ENCODE measurements around the gene PARVA. TPM values are rescaled to one million over a fixed set of nuclear protein-coding genes. Genes with fewer than 3 reads are reported as not detected.

Gene PARVA
- total and polyA plus RNA-seq, 2 donors (not counting 1 experiment from before 2014, with no cell fraction given), result 27.7 to 195 TPM

DNA sequence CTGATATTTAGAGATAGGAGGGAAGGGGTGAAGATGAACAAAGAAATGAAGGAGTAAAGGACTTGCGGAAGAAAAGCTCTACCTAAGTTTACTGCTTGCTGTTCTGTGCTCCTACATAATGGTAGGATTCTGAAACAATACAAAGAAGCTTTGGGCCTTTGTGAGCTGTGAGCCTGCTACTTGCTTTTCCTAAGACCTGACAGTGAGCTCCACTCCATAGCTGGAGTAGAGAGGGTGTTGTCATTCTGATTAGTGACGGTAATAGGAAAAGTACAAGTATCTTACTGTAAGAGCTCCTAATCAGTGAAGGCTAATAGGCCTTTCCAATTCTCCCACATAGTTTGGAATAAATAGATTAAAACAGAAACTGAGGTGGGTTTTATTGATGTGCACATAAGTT is 75.9 kb downstream of the PARVA start:
- H3K79me2 ChIP-seq (ENCODE audit: control insufficient read depth, insufficient read depth, low read length), result peaks cover 50% of the 10 kb centered on the region
- no peaks in the 10 kb centered on the region for H3K36me3 ChIP-seq (ENCODE audit: control insufficient read depth, insufficient read depth, low read length)
- DNase-seq (ENCODE audit: low read depth in 2 of 2), result no peak
- no peak overlapping the region for H2AFZ ChIP-seq (ENCODE audit: low read length)
- H3K4me3 ChIP-seq (replicated peaks in 1 of 4; ENCODE audit: control extremely low read depth in 1 of 4, insufficient read depth in 1 of 4, low read depth in 3 of 4, low read length in 4 of 4), result no peak overlapping the region
- no peak overlapping the region for H3K27ac ChIP-seq (ENCODE audit: insufficient read depth, low read length)
- peaks cover 52% of the 10 kb centered on the region for H3K4me1 ChIP-seq (ENCODE audit: control insufficient read depth, extremely low read depth, insufficient read depth, low read length)
- H3K9me3 ChIP-seq (ENCODE audit: control insufficient read depth, insufficient read depth, low read depth, low read length), result no peaks in the 10 kb centered on the region
- H3K27me3 ChIP-seq (ENCODE audit: control insufficient read depth, insufficient read depth, low read length), result no peaks in the 10 kb centered on the region
- H3K4me2 ChIP-seq (ENCODE audit: extremely low read depth, insufficient read depth, low read length), result no peak overlapping the region
- TF ChIP-seq, protein P1, sequence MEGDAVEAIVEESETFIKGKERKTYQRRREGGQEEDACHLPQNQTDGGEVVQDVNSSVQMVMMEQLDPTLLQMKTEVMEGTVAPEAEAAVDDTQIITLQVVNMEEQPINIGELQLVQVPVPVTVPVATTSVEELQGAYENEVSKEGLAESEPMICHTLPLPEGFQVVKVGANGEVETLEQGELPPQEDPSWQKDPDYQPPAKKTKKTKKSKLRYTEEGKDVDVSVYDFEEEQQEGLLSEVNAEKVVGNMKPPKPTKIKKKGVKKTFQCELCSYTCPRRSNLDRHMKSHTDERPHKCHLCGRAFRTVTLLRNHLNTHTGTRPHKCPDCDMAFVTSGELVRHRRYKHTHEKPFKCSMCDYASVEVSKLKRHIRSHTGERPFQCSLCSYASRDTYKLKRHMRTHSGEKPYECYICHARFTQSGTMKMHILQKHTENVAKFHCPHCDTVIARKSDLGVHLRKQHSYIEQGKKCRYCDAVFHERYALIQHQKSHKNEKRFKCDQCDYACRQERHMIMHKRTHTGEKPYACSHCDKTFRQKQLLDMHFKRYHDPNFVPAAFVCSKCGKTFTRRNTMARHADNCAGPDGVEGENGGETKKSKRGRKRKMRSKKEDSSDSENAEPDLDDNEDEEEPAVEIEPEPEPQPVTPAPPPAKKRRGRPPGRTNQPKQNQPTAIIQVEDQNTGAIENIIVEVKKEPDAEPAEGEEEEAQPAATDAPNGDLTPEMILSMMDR (conservative IDR thresholded peaks at IDR 0.05 in 1 of 2, IDR thresholded peaks at IDR 0.05 in 1 of 2; ENCODE audit: low read depth in 1 of 2, low read length in 2 of 2), result no peak
- no peak for TF ChIP-seq EZH2 (IDR thresholded peaks at IDR 0.05; ENCODE audit: low read length, missing control alignments)
- H4K20me1 ChIP-seq (ENCODE audit: control insufficient read depth, extremely low read depth, insufficient read depth, low read length), result no peaks in the 10 kb centered on the region
- no peak overlapping the region for H3K9ac ChIP-seq (ENCODE audit: insufficient read depth, low read length)

DNA sequence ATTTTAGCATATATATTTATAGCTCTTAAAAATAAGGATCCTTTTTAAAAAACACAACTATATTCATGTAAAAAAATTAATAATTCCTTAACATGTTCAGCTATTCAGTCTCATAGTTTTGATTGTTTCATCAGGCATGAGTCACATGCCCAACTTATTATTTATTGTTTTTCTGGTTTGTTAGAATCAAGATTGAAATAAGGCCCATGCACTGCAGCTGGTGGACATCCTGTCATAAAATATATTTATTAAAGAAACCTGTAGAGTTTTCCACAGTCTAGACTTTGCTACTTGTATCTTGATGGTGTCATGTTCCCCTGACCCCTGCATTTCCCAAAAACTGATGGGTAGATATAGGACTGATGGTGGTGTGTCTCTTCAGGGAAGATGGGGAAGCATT is 77.4 kb downstream of the PARVA start:
- H3K4me2 ChIP-seq (ENCODE audit: extremely low read depth, insufficient read depth, low read length), result no peak overlapping the region
- no peak overlapping the region for H3K27ac ChIP-seq (ENCODE audit: insufficient read depth, low read length)
- H3K79me2 ChIP-seq (ENCODE audit: control insufficient read depth, insufficient read depth, low read length), result peaks cover 44% of the 10 kb centered on the region
- H3K4me1 ChIP-seq (ENCODE audit: control insufficient read depth, extremely low read depth, insufficient read depth, low read length), result peaks cover 42% of the 10 kb centered on the region
- H3K9ac ChIP-seq (ENCODE audit: insufficient read depth, low read length), result no peak overlapping the region
- H4K20me1 ChIP-seq (ENCODE audit: control insufficient read depth, extremely low read depth, insufficient read depth, low read length), result no peaks in the 10 kb centered on the region
- no peak overlapping the region for H2AFZ ChIP-seq (ENCODE audit: low read length)
- peak; percentile 34 to 69 for DNase-seq (ENCODE audit: low read depth in 2 of 2)
- H3K36me3 ChIP-seq (ENCODE audit: control insufficient read depth, insufficient read depth, low read length), result no peaks in the 10 kb centered on the region
- H3K4me3 ChIP-seq (replicated peaks in 1 of 4; ENCODE audit: control extremely low read depth in 1 of 4, insufficient read depth in 1 of 4, low read depth in 3 of 4, low read length in 4 of 4), result no peak overlapping the region
- no peaks in the 10 kb centered on the region for H3K27me3 ChIP-seq (ENCODE audit: control insufficient read depth, insufficient read depth, low read length)
- H3K9me3 ChIP-seq (ENCODE audit: control insufficient read depth, insufficient read depth, low read depth, low read length), result no peaks in the 10 kb centered on the region
- TF ChIP-seq EZH2 (IDR thresholded peaks at IDR 0.05; ENCODE audit: low read length, missing control alignments), result no peak
- TF ChIP-seq, protein P1 (conservative IDR thresholded peaks at IDR 0.05 in 1 of 2, IDR thresholded peaks at IDR 0.05 in 1 of 2; ENCODE audit: low read depth in 1 of 2, low read length in 2 of 2), result no peak

DNA sequence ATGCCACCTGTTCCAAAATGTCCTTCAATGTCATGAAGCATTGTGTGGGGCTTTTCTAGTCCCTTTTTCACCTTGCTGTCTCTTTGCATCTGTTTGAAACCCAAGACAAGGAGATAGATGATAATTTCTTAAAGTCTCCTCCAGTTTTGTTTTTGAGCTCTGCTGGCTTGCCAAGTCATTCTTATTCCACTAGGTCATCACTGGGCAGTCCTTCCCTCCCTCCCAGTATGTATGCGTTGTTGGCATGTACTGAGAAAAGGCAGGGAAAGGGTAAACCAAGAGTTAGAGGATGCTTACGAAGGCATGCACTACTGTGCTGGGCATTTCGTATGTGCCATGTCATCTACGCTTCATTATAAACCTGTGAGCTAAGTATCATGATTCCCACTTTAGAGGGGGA is 78.6 kb downstream of the PARVA start:
- Histone ChIP-seq H3K27ac (ENCODE audit: insufficient read depth, low read length) (peak overlapping the region; percentile 66), H3K36me3 (ENCODE audit: control insufficient read depth, insufficient read depth, low read length) (no peaks in the 10 kb centered on the region), H3K27me3 (ENCODE audit: control insufficient read depth, insufficient read depth, low read length) (no peaks in the 10 kb centered on the region), H3K4me2 (ENCODE audit: extremely low read depth, insufficient read depth, low read length) (peak overlapping the region; percentile 21), H3K79me2 (ENCODE audit: control insufficient read depth, insufficient read depth, low read length) (peaks cover 41% of the 10 kb centered on the region), H4K20me1 (ENCODE audit: control insufficient read depth, extremely low read depth, insufficient read depth, low read length) (no peaks in the 10 kb centered on the region), H3K9ac (ENCODE audit: insufficient read depth, low read length) (no peak overlapping the region), H3K9me3 (ENCODE audit: control insufficient read depth, insufficient read depth, low read depth, low read length) (no peaks in the 10 kb centered on the region), H2AFZ (ENCODE audit: low read length) (no peak overlapping the region), H3K4me3 (replicated peaks in 1 of 4; ENCODE audit: control extremely low read depth in 1 of 4, insufficient read depth in 1 of 4, low read depth in 3 of 4, low read length in 4 of 4) (no peak overlapping the region), H3K4me1 (ENCODE audit: control insufficient read depth, extremely low read depth, insufficient read depth, low read length) (peaks cover 37% of the 10 kb centered on the region)
- peak; percentile 83 to 87 for DNase-seq (ENCODE audit: low read depth in 2 of 2)
- TF ChIP-seq, protein P1 (conservative IDR thresholded peaks at IDR 0.05 in 1 of 2, IDR thresholded peaks at IDR 0.05 in 1 of 2; ENCODE audit: low read depth in 1 of 2, low read length in 2 of 2), result no peak
- no peak for TF ChIP-seq EZH2 (IDR thresholded peaks at IDR 0.05; ENCODE audit: low read length, missing control alignments)
